Pancreas (tissue), 10 donors: ENCODE measurements around the gene GUK1. TPM values are rescaled to one million over a fixed set of nuclear protein-coding genes. Genes with fewer than 3 reads are reported as not detected.
A peak's percentile ranks its signal among the peaks of the same experiment; 100 is the strongest.

Experiments used
- ATAC-seq, 4 donors: fragments of 200-7000 bp; cut with Tn5 transposase; one replicate each; pipeline versions ENCODE4 v1.8.0 to v1.9.1; 2020; ENCODE audit warnings: mild to moderate bottlenecking in 4 of 4, moderate library complexity in 4 of 4
- DNase-seq, 6 donors: peaks; one replicate each; pipeline ENCODE4 v3.0.0-alpha.2; 2020
- FAIRE-seq: peaks from 2 replicates; lab custom pipeline; 2012; peaks lifted over from hg19 to GRCh38; lab: Jason Lieb, UNC
- H3K27ac ChIP-seq, 4 donors: fragments of 200-600 bp; sonication (generic); 1 replicate in 3 of 4; 2 replicates in 1 of 4; pipeline versions ENCODE4 v1.5.0 to v1.8.0; 2020
- H3K27me3 ChIP-seq, 4 donors: fragments of 200-600 bp; one replicate each; pipeline ENCODE4 v1.8.0; 2021
- H3K36me3 ChIP-seq, 3 donors: fragments of 200-600 bp; sonication (generic) in 1 of 3; one replicate each; pipeline versions ENCODE4 v1.5.0 to v1.8.0; 2020 to 2021
- H3K4me1 ChIP-seq, 3 donors: fragments of 200-600 bp; one replicate each; pipeline ENCODE4 v1.8.0; 2021
- H3K4me3 ChIP-seq, 4 donors: fragments of 200-600 bp; sonication (generic) in 2 of 4; one replicate each; pipeline versions ENCODE4 v1.5.0 to v1.8.0; 2020 to 2021
- H3K9me3 ChIP-seq, 4 donors: fragments of 200-600 bp; one replicate each; pipeline ENCODE4 v1.8.0; 2021
- CTCF ChIP-seq, 4 donors: fragments of 200-600 bp; sonication (generic) in 3 of 4; IDR thresholded peaks; one replicate each; pipeline versions ENCODE4 v1.5.0 to v1.8.0; 2021; ENCODE audit warnings: antibody characterized with exemption in 4 of 4
- WGBS, 2 donors: extraction: QIAGEN DNeasy Blood & Tissue Kit; methylation state at CpG; one replicate each; pipeline ENCODE4 v1.1.7; 2013; 5-methylcytosine and 5-hydroxymethylcytosine counted together
- intact Hi-C, 3 donors: fragments of 100-400 bp; cut with DNase I; formaldehyde crosslinking; loops; one replicate each; pipeline versions ENCODE4 v1.11.1 to v1.14.2; 2022
- polyA plus RNA-seq, 2 donors: library from polyadenylated mRNA; stranded (reverse); fragments of 200-250 nt; gene quantifications; one replicate each; pipeline ENCODE4 v1.2.3, GENCODE V29; 2013
- total RNA-seq, 6 donors: library from RNA; stranded (reverse); fragmentation: NEBNext Ultra II Directional in 4 of 6; extraction: Animal tissue kit (Norgen Biotek cat#: 25700) in 4 of 6; gene quantifications; one replicate each; pipeline versions ENCODE4 v1.2.1 to v1.2.4, GENCODE V29; 2021 to 2023
- donor health status: healthy with polysubstance abuse.
- donor health status: DM: no; HTN: no; CAD: no; lungs with moderate emphysema.
- donor health status: DM: no; HTN: no; CAD: no.
- donor health status: control.
- donor health status: control.
- donor health status: Bipolar disorder and iron deficiency.
- donor health status: DM: yes; HTN: yes; CAD: no.
- donor health status: DM: no; HTN: no; CAD: no.
- donor health status: DM: no; HTN: no; CAD: no.
- donor health status: DM: yes; HTN: yes; CAD: no.

Gene GUK1
- total and polyA plus RNA-seq, 8 donors: 71.5 to 317 (median 101) TPM

DNA sequence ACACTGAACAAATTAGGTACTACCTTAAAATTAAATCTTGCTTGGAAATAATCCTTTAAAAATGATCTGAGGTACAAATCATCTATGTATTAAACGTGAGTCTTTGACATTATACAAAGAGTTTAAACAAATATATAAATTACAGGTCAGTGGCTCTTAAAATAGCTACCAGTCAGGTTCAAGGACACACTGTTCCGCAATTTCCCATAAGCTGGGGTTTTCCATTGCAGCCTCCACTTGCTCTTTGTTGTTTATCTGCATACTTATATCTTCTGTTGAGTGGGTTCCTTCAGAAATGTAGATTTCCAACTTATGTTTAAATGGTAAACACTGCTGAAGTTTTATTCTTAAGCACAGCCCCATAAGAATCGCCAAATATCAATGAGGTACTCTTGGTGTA, 25.3 kb upstream of the GUK1 start:
- no peak for TF ChIP-seq CTCF (IDR thresholded peaks at IDR 0.05)
- 23 to 39% methylated on average over 3 of the region's 3 CpGs for WGBS, 2 donors

GRCh38 chr1:228117335-228117734, 22.7 kb upstream of the GUK1 start:
- WGBS, 2 donors: 96 to 98% methylated on average over 4 of the region's 4 CpGs
- H3K4me1 ChIP-seq: no peaks in the 10 kb centered on the region
- ATAC-seq (no peak), FAIRE-seq (peak; percentile 32), DNase-seq (no peak)
- intact Hi-C loops: no loop called here
- H3K27ac ChIP-seq: no peak overlapping the region
- no peak overlapping the region for H3K4me3 ChIP-seq
- TF ChIP-seq CTCF (IDR thresholded peaks at IDR 0.05): no peak
- H3K27me3 ChIP-seq: no peaks in the 10 kb centered on the region
- H3K36me3 ChIP-seq: no peaks in the 10 kb centered on the region
- no peaks in the 10 kb centered on the region for H3K9me3 ChIP-seq

More for the DNA sequence above, 25.3 kb upstream of the GUK1 start:
- Histone ChIP-seq H3K36me3 (no peaks in the 10 kb centered on the region), H3K27me3 (no peaks in the 10 kb centered on the region), H3K27ac (no peak overlapping the region), H3K9me3 (no peaks in the 10 kb centered on the region), H3K4me1 (peaks cover 0 to 5% (median 2%) of the 10 kb centered on the region in 3 donors), H3K4me3 (no peak overlapping the region)
- DNase-seq (no peak), FAIRE-seq (no peak), ATAC-seq (peak in 1 of 4 donors; percentile 61)
- intact Hi-C loops: no loop called here

GRCh38 chr1:228118040-228118439, 22.0 kb upstream of the GUK1 start:
- Histone ChIP-seq H3K4me3 (no peak overlapping the region), H3K27ac (no peak overlapping the region), H3K27me3 (no peaks in the 10 kb centered on the region), H3K4me1 (no peaks in the 10 kb centered on the region), H3K36me3 (no peaks in the 10 kb centered on the region), H3K9me3 (no peaks in the 10 kb centered on the region)
- no peak for TF ChIP-seq CTCF (IDR thresholded peaks at IDR 0.05)
- intact Hi-C loops: no loop called here
- FAIRE-seq: no peak
- ATAC-seq: no peak
- DNase-seq: no peak
- WGBS, 2 donors: 89 to 96% methylated on average over 2 of the region's 2 CpGs

GRCh38 chr1:228120351-228120750, 19.7 kb upstream of the GUK1 start:
- no peaks in the 10 kb centered on the region for H3K27me3 ChIP-seq
- no peaks in the 10 kb centered on the region for H3K9me3 ChIP-seq
- DNase-seq: no peak
- H3K27ac ChIP-seq: no peak overlapping the region
- H3K4me1 ChIP-seq: no peaks in the 10 kb centered on the region
- H3K4me3 ChIP-seq: no peak overlapping the region
- 74 to 78% methylated on average over 1 of the region's 1 CpG for WGBS, 2 donors
- no peak for FAIRE-seq
- ATAC-seq: no peak
- no peaks in the 10 kb centered on the region for H3K36me3 ChIP-seq
- intact Hi-C loops: no loop called here
- no peak for TF ChIP-seq CTCF (IDR thresholded peaks at IDR 0.05)

DNA sequence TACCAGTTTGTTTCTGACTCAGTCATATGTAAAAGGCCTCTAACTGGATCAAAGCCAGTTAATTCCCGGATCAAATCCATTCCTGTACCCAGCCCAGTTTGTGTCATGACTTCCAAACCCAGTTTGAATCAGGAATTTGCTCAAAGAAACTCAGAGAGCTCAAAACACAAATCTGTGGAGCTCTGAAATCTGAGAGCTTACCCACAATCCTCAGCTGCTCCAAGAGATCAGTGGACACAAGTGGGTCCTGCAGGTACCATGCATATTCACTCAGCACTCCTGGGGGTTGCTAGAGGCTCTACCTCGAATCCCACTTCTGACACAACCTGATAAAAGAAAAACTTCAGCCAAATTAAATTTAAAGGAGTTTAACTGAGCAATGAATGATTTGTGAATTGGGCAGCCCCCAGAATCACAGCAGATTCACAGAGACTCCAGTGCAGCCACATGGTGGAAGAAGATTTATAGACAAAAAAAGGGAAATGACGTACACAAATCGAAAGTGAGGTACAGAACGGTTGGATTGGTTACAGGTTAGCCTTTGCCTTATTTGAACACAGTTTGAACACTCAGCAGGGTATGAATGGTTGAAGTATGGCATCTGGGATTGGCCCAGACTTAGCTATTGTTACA, 19.1 kb upstream of the GUK1 start:
- no peak for TF ChIP-seq CTCF (IDR thresholded peaks at IDR 0.05)
- H3K36me3 ChIP-seq: no peaks in the 10 kb centered on the region
- H3K9me3 ChIP-seq: no peaks in the 10 kb centered on the region
- H3K4me3 ChIP-seq: no peak overlapping the region
- ATAC-seq (no peak), DNase-seq (no peak), FAIRE-seq (no peak)
- no peaks in the 10 kb centered on the region for H3K4me1 ChIP-seq
- no peak overlapping the region for H3K27ac ChIP-seq
- no peaks in the 10 kb centered on the region for H3K27me3 ChIP-seq
- 69 to 74% methylated on average over 5 of the region's 5 CpGs for WGBS, 2 donors
- intact Hi-C loops: no loop called here
